Measurements from ENCODE around the gene ANKRD36.
"Not testable (repeated sequence)": the region's sequence is repeated elsewhere in the genome, so short reads cannot be mapped to it uniquely, and the experiment has no call there.

DNA sequence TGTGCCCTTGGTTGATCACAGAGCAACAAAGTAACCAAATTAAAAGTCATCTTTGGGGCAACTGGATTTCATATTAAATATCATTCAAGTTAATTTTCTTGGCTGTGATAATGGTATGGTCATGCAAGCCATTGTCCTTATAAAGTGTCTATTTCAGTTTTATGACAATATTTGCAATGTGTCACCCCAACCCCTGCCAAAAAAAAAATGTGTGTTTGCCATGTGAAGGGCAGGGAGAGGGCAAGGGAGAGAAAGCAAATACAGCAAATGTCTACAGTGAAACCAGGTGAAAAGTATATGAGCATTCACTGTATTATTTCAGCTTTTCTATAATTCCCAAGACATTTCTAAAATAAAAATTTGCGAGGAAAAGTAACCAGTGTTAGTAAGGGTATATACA lies 24.2 kb upstream of the ANKRD36 start:
- TF ChIP-seq, protein P1, sequence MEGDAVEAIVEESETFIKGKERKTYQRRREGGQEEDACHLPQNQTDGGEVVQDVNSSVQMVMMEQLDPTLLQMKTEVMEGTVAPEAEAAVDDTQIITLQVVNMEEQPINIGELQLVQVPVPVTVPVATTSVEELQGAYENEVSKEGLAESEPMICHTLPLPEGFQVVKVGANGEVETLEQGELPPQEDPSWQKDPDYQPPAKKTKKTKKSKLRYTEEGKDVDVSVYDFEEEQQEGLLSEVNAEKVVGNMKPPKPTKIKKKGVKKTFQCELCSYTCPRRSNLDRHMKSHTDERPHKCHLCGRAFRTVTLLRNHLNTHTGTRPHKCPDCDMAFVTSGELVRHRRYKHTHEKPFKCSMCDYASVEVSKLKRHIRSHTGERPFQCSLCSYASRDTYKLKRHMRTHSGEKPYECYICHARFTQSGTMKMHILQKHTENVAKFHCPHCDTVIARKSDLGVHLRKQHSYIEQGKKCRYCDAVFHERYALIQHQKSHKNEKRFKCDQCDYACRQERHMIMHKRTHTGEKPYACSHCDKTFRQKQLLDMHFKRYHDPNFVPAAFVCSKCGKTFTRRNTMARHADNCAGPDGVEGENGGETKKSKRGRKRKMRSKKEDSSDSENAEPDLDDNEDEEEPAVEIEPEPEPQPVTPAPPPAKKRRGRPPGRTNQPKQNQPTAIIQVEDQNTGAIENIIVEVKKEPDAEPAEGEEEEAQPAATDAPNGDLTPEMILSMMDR (IDR thresholded peaks at IDR 0.05), result not testable (repeated sequence)
- TF ChIP-seq EP300, POLR2A, POLR2AphosphoS5 (IDR thresholded peaks at IDR 0.05): not testable (repeated sequence)

All from sigmoid colon (tissue), 4 donors.